ENCODE results near the gene LRP6. TPM values are rescaled to one million over a fixed set of nuclear protein-coding genes. Genes with fewer than 3 reads are reported as not detected.

The LRP6 gene
- total RNA-seq, 2 donors from 2014 or later: 2.6 to 3.7 TPM

GRCh38 chr12:12202105-12202504 lies 64.7 kb downstream of the LRP6 start:
- H3K9me3 Mint-ChIP-seq: peaks cover 8 to 10% of the 10 kb centered on the region in 2 donors
- no peak overlapping the region for H3K4me3 Mint-ChIP-seq
- ATAC-seq (replicated peaks in 1 of 2): no peak
- H3K27me3 Mint-ChIP-seq (ENCODE audit: low read depth): peaks cover 8% of the 10 kb centered on the region
- DNase-seq: no peak
- H3K27ac Mint-ChIP-seq: no peak overlapping the region
- peaks cover 15 to 17% of the 10 kb centered on the region in 2 donors for H3K36me3 Mint-ChIP-seq (ENCODE audit: insufficient read depth in 2 of 2)
- H3K4me1 Mint-ChIP-seq (ENCODE audit: low read depth): peaks cover 16% of the 10 kb centered on the region

- Mint-ChIP-seq H3K27ac (peak overlapping the region; percentile 39), H3K4me3 (peak overlapping the region in 1 of 2 donors; percentile 15), H3K27me3 (ENCODE audit: low read depth) (peaks cover 14% of the 10 kb centered on the region), H3K9me3 (peaks cover 10 to 12% of the 10 kb centered on the region in 2 donors), H3K4me1 (ENCODE audit: low read depth) (peaks cover 16% of the 10 kb centered on the region), H3K36me3 (ENCODE audit: insufficient read depth in 2 of 2) (peaks cover 20% of the 10 kb centered on the region in 2 donors)
- DNase-seq (peak; percentile 18 to 23), ATAC-seq (replicated peaks in 1 of 2) (peak; percentile 92 to 94)
Observed at GRCh38 chr12:12201274-12201758, 65.5 kb downstream of the LRP6 start.

GRCh38 chr12:12200363-12200762 lies 66.5 kb downstream of the LRP6 start:
- H3K27me3 Mint-ChIP-seq (ENCODE audit: low read depth): peaks cover 14% of the 10 kb centered on the region
- H3K9me3 Mint-ChIP-seq: peaks cover 10 to 12% of the 10 kb centered on the region in 2 donors
- peaks cover 16% of the 10 kb centered on the region for H3K4me1 Mint-ChIP-seq (ENCODE audit: low read depth)

GRCh38 chr12:12198124-12198523 lies 68.7 kb downstream of the LRP6 start:
- DNase-seq: no peak
- no peak for ATAC-seq (replicated peaks in 1 of 2)
- Mint-ChIP-seq H3K27me3 (ENCODE audit: low read depth) (peaks cover 20% of the 10 kb centered on the region), H3K27ac (no peak overlapping the region), H3K4me1 (ENCODE audit: low read depth) (peaks cover 16% of the 10 kb centered on the region), H3K4me3 (no peak overlapping the region), H3K9me3 (peaks cover 10 to 12% of the 10 kb centered on the region in 2 donors), H3K36me3 (ENCODE audit: insufficient read depth in 2 of 2) (peaks cover 20% of the 10 kb centered on the region in 2 donors)

More at GRCh38 chr12:12200363-12200762, 66.5 kb downstream of the LRP6 start:
- H3K27ac Mint-ChIP-seq: no peak overlapping the region
- H3K36me3 Mint-ChIP-seq (ENCODE audit: insufficient read depth in 2 of 2): peaks cover 20% of the 10 kb centered on the region in 2 donors
- no peak for ATAC-seq (replicated peaks in 1 of 2)
- no peak for DNase-seq
- no peak overlapping the region for H3K4me3 Mint-ChIP-seq

GRCh38 chr12:12197128-12197527 lies 69.7 kb downstream of the LRP6 start:
- H3K27ac Mint-ChIP-seq: no peak overlapping the region
- no peak overlapping the region for H3K4me3 Mint-ChIP-seq
- ATAC-seq (replicated peaks in 1 of 2) (no peak), DNase-seq (no peak)
- H3K9me3 Mint-ChIP-seq: peaks cover 10 to 12% of the 10 kb centered on the region in 2 donors
- peaks cover 20% of the 10 kb centered on the region in 2 donors for H3K36me3 Mint-ChIP-seq (ENCODE audit: insufficient read depth in 2 of 2)
- peaks cover 20% of the 10 kb centered on the region for H3K27me3 Mint-ChIP-seq (ENCODE audit: low read depth)
- H3K4me1 Mint-ChIP-seq (ENCODE audit: low read depth): peaks cover 14% of the 10 kb centered on the region

- peaks cover 15 to 17% of the 10 kb centered on the region in 2 donors for H3K36me3 Mint-ChIP-seq (ENCODE audit: insufficient read depth in 2 of 2)
- peaks cover 9 to 10% of the 10 kb centered on the region in 2 donors for H3K9me3 Mint-ChIP-seq
- H3K4me1 Mint-ChIP-seq (ENCODE audit: low read depth): peaks cover 2% of the 10 kb centered on the region
- ATAC-seq (replicated peaks in 1 of 2) (no peak), DNase-seq (no peak)
- H3K27ac Mint-ChIP-seq: no peak overlapping the region
- no peak overlapping the region for H3K4me3 Mint-ChIP-seq
- peaks cover 25% of the 10 kb centered on the region for H3K27me3 Mint-ChIP-seq (ENCODE audit: low read depth)
Observed at GRCh38 chr12:12195516-12195915, 71.3 kb downstream of the LRP6 start.

- H3K4me3 Mint-ChIP-seq: no peak overlapping the region
- H3K9me3 Mint-ChIP-seq: peaks cover 9 to 10% of the 10 kb centered on the region in 2 donors
- no peak overlapping the region for H3K27ac Mint-ChIP-seq
- H3K27me3 Mint-ChIP-seq (ENCODE audit: low read depth): peaks cover 26% of the 10 kb centered on the region
- DNase-seq: no peak
- H3K4me1 Mint-ChIP-seq (ENCODE audit: low read depth): peaks cover 6% of the 10 kb centered on the region
- no peak for ATAC-seq (replicated peaks in 1 of 2)
- H3K36me3 Mint-ChIP-seq (ENCODE audit: insufficient read depth in 2 of 2): peaks cover 15 to 16% of the 10 kb centered on the region in 2 donors
Observed at GRCh38 chr12:12195081-12195480, 71.8 kb downstream of the LRP6 start.

- Mint-ChIP-seq H3K27me3 (ENCODE audit: low read depth) (peaks cover 26% of the 10 kb centered on the region), H3K4me3 (no peak overlapping the region), H3K4me1 (ENCODE audit: low read depth) (peaks cover 6% of the 10 kb centered on the region), H3K27ac (no peak overlapping the region), H3K9me3 (peaks cover 9 to 10% of the 10 kb centered on the region in 2 donors), H3K36me3 (ENCODE audit: insufficient read depth in 2 of 2) (peaks cover 12 to 15% of the 10 kb centered on the region in 2 donors)
- ATAC-seq (replicated peaks in 1 of 2): no peak
- no peak for DNase-seq
Observed at GRCh38 chr12:12194206-12194605, 72.6 kb downstream of the LRP6 start.

GRCh38 chr12:12191008-12191407 lies 75.8 kb downstream of the LRP6 start:
- Mint-ChIP-seq H3K36me3 (ENCODE audit: insufficient read depth in 2 of 2) (peaks cover 0 to 1% of the 10 kb centered on the region in 2 donors), H3K4me3 (no peak overlapping the region), H3K4me1 (ENCODE audit: low read depth) (peaks cover 6% of the 10 kb centered on the region), H3K27me3 (ENCODE audit: low read depth) (peaks cover 25% of the 10 kb centered on the region), H3K27ac (no peak overlapping the region), H3K9me3 (no peaks in the 10 kb centered on the region)
- DNase-seq: no peak
- no peak for ATAC-seq (replicated peaks in 1 of 2)

- peaks cover 0 to 1% of the 10 kb centered on the region in 2 donors for H3K36me3 Mint-ChIP-seq (ENCODE audit: insufficient read depth in 2 of 2)
- no peak overlapping the region for H3K4me3 Mint-ChIP-seq
- no peaks in the 10 kb centered on the region for H3K9me3 Mint-ChIP-seq
- H3K27ac Mint-ChIP-seq: no peak overlapping the region
- no peak for DNase-seq
- H3K27me3 Mint-ChIP-seq (ENCODE audit: low read depth): peaks cover 25% of the 10 kb centered on the region
- peaks cover 6% of the 10 kb centered on the region for H3K4me1 Mint-ChIP-seq (ENCODE audit: low read depth)
- no peak for ATAC-seq (replicated peaks in 1 of 2)
Observed at GRCh38 chr12:12190087-12190809, 76.6 kb downstream of the LRP6 start.

GRCh38 chr12:12185414-12185813 lies 81.4 kb downstream of the LRP6 start:
- Mint-ChIP-seq H3K36me3 (ENCODE audit: insufficient read depth in 2 of 2) (no peaks in the 10 kb centered on the region), H3K27me3 (ENCODE audit: low read depth) (peaks cover 6% of the 10 kb centered on the region), H3K9me3 (no peaks in the 10 kb centered on the region), H3K4me1 (ENCODE audit: low read depth) (peaks cover 3% of the 10 kb centered on the region), H3K4me3 (no peak overlapping the region), H3K27ac (no peak overlapping the region)
- DNase-seq (no peak), ATAC-seq (replicated peaks in 1 of 2) (no peak)

GRCh38 chr12:12182703-12183365 lies 84.0 kb downstream of the LRP6 start:
- Mint-ChIP-seq H3K27me3 (ENCODE audit: low read depth) (peaks cover 8% of the 10 kb centered on the region), H3K27ac (no peak overlapping the region), H3K4me1 (ENCODE audit: low read depth) (no peaks in the 10 kb centered on the region), H3K9me3 (no peaks in the 10 kb centered on the region), H3K36me3 (ENCODE audit: insufficient read depth in 2 of 2) (no peaks in the 10 kb centered on the region), H3K4me3 (no peak overlapping the region)
- DNase-seq (no peak), ATAC-seq (replicated peaks in 1 of 2) (no peak)

GRCh38 chr12:12181511-12181910 lies 85.3 kb downstream of the LRP6 start:
- Mint-ChIP-seq H3K9me3 (no peaks in the 10 kb centered on the region), H3K4me1 (ENCODE audit: low read depth) (no peaks in the 10 kb centered on the region), H3K36me3 (ENCODE audit: insufficient read depth in 2 of 2) (no peaks in the 10 kb centered on the region), H3K4me3 (no peak overlapping the region), H3K27ac (no peak overlapping the region), H3K27me3 (ENCODE audit: low read depth) (peaks cover 9% of the 10 kb centered on the region)
- DNase-seq: no peak
- ATAC-seq (replicated peaks in 1 of 2): no peak

Data from activated T-cell treated with anti-CD3 and anti-CD28 coated beads, Interleukin-2, amount 50 U/mL, for 72 hours (primary cell).